Measurements from ENCODE around the gene WFDC5. TPM values are rescaled to one million over a fixed set of nuclear protein-coding genes. Genes with fewer than 3 reads are reported as not detected.
"Not testable (repeated sequence)": the region's sequence is repeated elsewhere in the genome, so short reads cannot be mapped to it uniquely, and the experiment has no call there.

The WFDC5 gene
- total RNA-seq, 1 donor from 2014 or later: not detected

DNA sequence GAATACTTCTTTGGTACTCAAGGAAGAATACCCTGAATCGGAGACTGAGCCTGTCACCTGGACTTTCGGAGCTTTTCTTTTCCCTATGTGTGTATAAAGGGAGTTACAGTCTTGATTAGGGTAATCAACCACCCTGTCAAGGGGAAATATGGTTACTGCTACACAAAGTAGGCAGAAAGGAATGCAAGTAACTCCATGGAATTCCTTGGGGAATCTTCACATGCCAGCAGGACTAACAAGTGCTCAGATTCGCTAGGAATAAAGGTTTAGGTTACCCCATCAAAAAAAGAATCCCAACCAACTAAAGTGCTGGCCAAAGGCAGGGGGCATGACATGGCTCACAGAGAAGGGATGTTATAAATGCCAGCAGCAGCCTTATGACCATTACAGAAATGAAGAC is 24.5 kb downstream of the WFDC5 start:
- no peak for ATAC-seq

DNA sequence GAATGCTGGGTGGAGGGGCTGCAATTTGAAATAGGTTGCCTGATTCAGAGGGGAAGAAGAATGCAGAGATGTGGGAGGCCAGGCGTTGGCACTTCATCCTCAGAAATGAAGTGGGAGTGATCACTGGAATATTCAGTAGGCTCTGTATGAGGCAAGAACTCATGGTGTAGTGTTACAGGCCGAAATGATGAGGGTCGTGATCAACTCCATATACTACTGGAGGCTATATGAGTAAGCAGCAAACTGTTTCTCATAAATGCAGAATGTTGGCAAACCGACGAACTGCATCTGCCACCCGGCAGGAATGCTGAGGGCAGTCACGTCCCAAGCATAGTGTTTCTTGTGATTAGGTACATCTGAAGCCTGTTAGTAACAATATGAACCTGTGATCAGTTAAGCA is 26.7 kb downstream of the WFDC5 start:
- no peak for ATAC-seq
- DNase-seq (ENCODE audit: low spot score): no peak

More for the DNA sequence above, 24.5 kb downstream of the WFDC5 start:
- no peak for DNase-seq (ENCODE audit: low spot score)

DNA sequence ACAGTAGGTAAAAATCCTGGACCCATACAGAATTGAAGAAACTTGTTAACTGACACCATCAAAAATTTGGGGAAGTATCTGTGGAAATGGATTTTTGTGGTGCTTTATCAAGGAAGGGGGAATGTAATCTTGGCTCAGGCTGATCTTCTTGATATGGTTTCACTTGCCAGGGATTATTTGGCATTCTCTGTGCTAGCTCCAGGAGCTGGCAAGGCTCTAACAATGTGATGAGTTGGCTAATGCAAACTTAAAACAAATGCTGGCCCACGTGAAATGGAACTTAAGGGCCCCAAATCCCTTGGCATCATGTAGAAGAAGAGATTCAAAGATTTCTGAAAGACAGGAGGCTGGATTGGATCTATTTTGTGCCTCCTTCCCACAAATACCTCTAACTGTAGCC is 27.2 kb downstream of the WFDC5 start:
- DNase-seq (ENCODE audit: low spot score) (no peak), ATAC-seq (no peak)

DNA sequence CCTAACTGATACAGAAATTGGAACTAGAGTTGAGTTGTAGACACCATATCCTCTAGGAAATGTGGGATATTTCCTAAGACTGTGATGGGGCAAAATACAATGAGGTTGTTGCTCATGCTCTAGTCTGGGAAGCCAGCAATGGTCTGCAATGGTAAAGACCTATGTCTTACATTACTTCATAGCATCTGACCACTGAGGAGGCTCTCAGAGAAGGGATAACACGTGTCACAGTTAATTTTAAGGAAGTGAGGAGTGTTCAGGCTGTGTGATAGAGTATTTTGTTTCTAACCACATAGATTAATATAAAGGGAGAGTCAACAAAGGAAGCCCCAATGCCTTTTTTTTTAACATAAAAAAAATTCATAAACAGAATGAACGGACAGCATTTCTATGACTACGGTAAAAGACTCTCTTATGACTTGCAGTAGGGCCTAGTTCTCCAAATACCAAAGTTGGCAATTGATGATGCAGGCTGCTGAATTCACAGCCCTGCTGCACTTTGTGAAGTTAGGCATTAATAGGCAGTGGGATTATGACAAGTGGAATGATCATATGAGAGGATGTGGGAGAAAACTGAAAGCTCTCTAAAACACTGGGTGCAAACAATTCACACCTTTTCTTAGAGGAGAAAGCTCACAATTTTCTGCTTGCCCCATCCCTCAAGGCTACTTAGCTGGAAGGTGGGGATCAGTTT is 27.7 kb downstream of the WFDC5 start:
- DNase-seq (ENCODE audit: low spot score) (no peak), ATAC-seq (no peak)

DNA sequence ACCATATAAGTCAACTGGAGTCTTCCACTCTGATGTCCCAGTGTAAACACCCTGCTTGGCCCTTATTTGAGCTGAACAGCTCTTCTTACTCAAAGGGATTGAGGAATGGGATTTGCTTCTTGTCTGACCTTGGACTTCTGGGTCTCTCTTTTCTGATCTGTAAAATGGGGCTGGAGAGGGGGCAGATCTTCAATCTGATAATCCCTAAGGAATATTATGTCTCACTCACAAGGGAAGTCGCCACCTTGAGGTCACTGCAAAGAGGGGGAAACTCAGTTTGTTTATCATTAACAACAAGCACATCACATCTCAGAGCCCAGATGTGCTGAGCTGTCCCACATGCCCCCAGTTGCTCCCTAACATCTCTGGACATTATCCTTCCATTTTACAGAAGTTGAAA is 29.1 kb downstream of the WFDC5 start:
- no peak for DNase-seq (ENCODE audit: low spot score)
- ATAC-seq: no peak

DNA sequence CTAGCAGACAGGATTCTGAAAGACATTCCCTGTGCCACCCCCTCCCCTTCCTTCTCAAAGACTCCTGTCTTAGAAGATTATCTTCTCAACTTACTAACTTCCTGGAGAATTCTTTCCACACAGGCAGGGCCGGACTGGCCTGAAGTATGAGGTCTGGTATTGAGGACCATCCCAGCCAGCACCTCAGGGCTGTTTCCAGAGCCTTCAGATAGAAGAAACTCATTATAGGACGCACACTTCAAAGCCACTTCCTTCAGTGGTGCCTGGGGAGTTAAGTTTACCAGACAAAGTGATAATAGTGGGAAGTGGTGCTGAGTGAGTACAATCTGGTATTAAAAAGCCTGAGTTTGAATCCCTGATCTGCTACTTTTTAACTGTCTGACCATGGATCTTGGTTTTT is 29.7 kb downstream of the WFDC5 start:
- ATAC-seq (no peak), DNase-seq (ENCODE audit: low spot score) (no peak)

DNA sequence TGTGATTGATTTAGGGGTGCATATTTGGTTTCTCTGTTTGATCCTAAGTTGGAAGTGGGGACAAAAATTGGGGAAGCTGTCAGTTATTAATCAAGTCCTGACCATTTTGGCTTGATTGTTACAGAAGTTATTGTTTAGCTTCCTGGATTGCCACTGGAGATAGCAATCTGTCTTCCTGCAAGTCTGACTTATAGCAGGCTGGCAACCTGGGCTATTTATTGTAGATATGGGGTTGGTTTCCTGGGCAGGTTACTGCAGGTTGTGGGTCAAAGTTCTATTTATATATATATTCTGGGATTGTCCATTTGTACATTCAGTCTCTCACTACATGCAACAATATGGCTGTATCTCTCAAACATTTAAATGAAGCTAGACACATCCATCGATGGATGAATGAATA is 31.8 kb downstream of the WFDC5 start:
- ATAC-seq: no peak
- DNase-seq (ENCODE audit: low spot score): no peak

DNA sequence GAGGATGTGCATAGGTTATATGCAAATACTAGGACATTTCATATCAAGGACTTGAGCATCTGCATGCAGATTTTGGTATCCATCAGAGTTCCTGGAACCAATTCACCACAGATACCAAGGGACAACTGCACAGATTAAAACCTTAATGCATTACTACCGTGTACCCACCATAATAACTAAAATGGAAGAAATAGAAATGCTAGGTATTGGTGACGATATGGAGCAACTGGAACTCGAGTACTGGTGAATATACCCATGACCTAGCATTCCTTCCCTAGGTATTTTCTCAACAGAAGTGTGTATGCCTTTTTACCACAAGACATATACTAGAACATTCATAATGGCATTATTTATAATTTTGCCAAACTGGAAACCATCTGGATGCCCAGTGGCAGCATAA is 32.5 kb downstream of the WFDC5 start:
- no peak for ATAC-seq
- no peak for DNase-seq (ENCODE audit: low spot score)

DNA sequence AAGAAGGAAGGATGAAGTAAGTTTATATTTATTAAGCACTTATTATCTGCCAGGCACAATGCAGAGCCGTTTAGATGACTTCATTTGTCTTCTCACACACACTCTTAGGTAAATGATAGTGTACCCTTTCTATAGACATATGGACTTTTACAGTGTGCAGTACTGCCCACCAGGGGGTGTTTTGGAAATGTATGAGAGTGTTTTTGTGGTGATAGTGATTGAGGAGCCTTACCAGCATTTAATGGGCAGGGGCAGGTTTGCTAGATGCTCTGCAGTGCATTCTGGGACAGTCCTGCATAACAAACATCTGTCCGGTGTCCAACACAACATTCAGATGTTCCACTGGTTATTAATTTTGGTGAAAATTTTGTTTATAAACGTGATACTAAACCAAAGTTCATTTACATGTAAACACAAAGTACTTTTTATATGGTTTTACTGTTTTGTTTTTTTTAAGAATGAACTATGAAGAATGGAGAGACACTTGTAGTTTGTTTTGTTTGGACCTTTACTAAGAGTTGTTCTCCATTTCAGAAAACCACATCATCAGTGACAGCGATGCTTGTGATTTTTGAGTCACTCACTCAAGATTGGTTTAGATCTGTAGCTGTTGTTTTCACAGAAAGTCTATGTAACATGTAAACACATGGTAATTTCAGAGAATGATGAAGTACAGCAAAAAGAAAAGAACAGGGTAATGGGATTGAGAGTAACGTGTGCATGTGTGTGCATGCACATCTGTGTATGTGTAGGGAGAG is 33.9 kb downstream of the WFDC5 start:
- DNase-seq (ENCODE audit: low spot score) (no peak), ATAC-seq (no peak)

DNA sequence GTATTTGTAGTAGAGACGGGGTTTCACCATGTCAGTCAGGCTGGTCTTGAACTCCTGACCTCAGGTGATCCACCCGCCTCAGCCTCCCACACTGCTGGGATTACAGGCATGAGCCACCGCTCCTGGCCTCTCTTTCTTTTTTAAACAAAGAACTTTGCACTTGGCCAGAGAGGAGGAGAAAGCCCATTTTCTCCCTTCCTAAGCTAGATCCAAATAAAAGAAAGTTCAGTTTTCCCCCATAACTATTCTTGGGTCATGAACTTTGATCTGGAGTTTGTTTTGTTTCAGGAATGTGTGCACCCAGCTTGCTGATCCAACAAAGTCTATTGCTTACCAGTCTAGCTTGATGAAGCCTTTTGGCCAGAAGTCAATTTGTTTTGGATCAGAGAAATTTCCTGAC is 37.4 kb downstream of the WFDC5 start:
- DNase-seq (ENCODE audit: low spot score): no peak
- ATAC-seq: peak; percentile 88

DNA sequence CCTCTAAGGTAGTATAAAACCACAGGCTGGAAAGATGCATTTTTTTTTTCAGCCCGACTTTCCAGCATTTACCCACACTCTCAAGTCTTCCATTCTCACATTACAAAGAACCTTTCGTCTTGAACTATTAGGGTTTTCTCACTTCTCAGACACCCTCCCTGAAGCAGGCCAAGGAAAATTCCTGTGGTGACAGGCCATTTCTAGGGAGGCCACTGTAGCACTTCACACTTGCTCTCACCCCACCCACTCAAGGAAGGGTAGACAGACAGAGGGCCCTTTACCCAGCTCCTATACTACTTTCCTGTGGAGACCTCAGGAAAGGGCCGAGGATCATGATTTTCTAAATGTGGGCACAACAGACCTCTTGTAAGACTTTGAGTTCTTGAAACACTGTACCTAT is 41.8 kb downstream of the WFDC5 start:
- DNase-seq (ENCODE audit: low spot score): no peak
- ATAC-seq: no peak

DNA sequence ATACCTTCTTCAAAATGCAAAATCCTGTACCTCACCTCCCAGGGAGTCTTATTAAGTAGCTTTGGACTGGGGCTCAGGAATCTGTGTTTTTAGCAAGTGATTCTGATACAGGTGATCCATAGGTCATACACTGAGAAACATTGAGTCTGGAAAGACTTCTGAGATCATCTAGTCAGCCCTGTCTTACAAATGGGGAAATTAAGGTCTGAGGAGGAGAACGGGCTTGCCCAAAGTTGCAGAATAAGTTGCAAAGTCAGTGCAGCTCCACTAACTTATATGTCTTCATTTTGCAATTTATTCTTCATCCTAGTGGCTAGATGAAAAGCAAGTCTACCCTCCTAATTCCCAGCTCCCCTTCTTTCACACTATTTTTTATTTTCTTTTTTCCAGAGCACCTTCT is 42.9 kb downstream of the WFDC5 start:
- no peak for ATAC-seq
- no peak for DNase-seq (ENCODE audit: low spot score)

DNA sequence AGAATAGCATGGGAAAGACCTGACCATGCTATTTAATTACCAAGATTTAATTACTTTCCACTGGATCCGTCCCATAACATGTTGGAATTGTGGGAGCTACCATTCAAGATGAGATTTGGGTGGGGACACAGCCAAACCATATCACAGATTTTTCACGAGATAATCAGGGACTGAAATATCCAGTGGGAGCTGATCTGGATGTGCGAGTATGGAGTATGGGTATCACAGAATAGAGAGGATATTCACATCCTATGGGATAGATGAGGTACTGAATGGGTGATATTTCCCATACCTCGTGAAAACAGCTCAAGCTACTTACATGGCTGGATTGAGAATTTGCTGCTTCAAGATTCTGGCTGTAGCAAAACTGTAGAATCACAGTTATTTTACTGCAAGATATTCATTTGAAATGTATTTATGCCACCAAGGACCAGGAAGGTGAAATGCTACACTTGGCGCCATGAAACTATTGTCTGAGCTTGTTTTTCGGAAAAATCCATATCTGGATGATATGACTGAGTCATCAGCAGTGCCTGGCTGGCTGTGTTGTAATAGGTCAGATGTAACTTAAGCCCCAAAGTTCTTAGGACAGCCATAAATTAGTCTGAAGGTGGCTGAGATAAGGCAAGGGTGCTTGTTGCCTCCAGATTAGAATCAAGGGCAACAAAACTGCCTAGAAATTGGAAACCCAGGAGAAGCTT is 43.9 kb downstream of the WFDC5 start:
- DNase-seq (ENCODE audit: low spot score) (no peak), ATAC-seq (no peak)

DNA sequence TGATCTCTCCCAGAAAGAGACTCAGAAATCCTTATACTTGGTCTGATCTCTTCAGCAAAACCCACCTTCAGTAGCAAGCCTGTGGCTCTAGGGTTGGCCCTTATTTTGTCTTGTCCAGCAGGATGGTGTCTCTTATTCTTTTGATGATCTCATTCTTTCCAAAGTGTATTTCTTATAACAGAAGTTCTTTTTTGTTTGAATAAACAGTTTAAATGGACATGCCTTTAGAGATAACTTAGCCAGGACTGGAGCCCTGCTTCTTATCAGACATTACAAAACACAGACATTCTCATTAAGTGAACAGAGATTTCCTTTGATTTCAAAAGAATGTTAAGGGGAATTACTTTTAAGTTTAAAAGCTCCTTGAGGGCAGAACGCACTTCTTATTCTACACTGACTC is 45.7 kb downstream of the WFDC5 start:
- ATAC-seq (no peak), DNase-seq (ENCODE audit: low spot score) (no peak)

DNA sequence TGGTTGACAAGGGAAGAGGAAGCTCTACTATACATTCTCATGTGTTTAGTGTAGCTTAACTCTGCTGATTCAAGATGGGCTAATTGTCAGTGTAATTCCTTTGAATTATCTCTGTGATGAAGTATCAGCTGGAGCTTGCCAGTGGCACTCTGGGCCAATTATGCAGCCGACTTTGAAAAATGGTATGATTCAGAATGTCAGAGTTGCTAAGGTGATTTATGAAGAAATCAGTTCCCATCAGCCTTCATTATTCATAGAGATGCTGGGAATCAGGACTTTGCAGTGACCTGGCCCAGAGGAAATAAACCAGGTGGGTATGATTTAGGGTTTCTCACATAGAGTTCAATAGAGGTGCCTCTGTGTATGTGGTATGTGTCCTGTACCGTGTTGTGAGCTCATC is 47.4 kb downstream of the WFDC5 start:
- DNase-seq (ENCODE audit: low spot score) (no peak), ATAC-seq (no peak)

DNA sequence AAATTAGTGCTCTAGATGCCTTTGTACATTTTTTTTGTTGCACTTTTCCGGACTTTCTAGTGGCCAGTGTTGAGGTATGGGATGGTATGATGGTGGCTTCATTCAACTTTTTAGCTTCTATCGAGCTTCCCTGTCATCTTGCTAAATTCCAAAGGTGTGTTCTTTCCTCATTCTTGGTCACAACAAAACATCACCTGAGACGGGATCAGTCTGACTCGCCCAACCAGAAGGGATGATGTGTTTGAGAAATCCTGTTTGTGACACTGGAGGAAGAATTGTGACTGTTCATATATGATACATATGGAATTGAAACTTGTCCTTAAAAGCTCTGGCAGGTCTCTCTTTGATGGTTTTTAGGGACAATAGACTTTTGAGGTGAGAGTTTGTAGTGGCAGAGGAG is 47.9 kb downstream of the WFDC5 start:
- ATAC-seq (no peak), DNase-seq (ENCODE audit: low spot score) (no peak)

DNA sequence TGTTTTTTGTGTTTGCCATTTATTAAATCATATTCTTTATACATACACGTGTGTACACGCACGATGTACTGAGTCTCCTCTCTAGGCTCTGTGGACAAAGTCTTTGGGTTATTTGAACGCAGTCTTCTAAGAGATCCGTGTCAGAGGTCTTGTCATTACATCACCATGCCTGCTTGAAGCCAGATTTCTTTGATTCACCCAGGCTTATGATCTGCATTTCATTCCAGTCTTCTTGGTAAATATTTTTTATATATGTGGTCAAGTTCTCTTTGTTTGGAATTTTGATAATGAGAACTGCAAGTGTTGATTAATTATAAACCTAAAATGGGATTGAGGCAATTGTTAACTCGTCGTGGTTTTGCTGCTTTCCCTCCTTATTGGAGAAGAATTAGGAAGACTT is 48.6 kb downstream of the WFDC5 start:
- DNase-seq (ENCODE audit: low spot score) (no peak), ATAC-seq (no peak)

DNA sequence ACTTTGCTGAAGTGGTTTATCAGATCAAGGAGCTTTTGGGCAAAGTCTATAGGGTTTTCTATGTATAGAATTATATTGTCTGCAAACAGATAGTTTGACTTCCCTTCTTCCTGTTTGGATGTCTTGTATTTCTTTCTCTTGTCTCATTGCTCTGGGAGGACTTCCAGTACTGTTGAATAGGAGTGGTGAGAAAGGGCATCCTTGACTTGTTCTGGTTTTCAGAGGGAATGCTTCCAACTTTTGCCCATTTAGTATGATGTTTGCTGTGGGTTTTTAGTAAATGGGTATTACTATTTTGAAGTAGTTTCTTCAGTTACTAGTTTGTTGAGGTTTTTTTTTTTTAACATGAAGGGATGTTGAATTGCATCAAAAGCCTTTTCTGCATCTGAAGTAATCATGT is 50.2 kb downstream of the WFDC5 start:
- ATAC-seq: no peak
- no peak for DNase-seq (ENCODE audit: low spot score)

DNA sequence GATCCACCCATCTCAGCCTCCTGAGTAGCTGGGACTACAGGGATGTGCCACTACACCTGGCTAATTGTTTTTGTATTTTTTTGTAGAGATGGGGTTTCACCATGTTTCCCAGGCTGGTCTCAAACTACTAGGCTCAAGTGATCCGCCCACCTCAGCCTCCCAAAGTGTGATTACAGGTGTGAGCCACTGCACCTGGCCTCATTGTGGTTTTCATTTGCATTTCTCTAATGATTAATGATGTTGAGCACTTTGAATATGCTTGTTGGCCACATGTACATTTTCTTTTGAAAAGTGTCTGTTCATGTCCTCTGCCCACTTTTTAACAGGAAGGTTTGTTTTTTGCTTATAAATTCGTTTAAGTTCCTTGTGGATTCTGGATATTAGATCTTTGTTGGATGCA is 51.9 kb downstream of the WFDC5 start:
- not testable (repeated sequence) for ATAC-seq

DNA sequence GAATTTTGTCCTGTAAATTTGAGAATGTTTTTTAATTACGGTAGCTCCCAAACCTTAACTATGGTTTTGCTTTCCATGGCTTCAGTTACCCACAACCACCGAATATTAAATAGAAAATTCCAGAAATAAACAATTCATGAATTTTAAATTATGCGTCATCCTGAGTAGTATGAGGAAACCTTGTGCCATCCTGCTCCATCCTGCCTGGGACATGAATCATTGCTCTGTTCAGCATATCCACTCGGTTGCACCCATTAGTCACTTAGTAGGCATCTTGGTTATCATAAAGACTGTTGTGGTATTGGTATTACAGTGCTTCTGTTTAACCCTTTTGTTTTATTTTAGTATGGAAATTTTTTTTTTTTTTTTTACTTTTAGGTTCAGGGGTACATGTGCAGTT is 53.7 kb downstream of the WFDC5 start:
- no peak for DNase-seq (ENCODE audit: low spot score)
- ATAC-seq: no peak

More for the DNA sequence above, 51.9 kb downstream of the WFDC5 start:
- DNase-seq (ENCODE audit: low spot score): not testable (repeated sequence)

DNA sequence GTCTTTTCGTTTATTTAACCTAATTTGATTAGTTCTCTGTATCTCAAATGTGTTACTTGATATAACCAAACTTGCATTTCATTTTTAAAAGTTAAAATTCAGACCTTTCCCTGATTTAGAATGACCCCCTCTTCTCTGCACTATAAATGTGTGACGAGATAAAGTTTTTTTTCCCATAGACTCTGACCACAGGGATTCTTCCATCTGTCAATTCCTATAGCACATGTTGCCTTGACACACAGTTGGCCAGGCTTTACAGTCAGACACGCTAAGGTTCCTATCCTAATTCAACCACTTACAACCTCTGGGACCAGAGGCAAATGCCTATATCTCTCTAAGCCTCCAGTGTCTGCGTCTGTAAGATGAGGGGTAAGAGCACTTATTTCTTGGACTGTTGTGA is 54.7 kb downstream of the WFDC5 start:
- ATAC-seq (no peak), DNase-seq (ENCODE audit: low spot score) (no peak)
